Activated CD8-positive, alpha-beta memory T cell treated with anti-CD3 and anti-CD28 coated beads, Interleukin-2, amount 50 U/mL, for 48 hours (primary cell): ENCODE measurements around the gene C6orf132.

Source experiments
- DNase-seq: peaks from one replicate; pipeline ENCODE4 v3.0.0-alpha.2; 2020

The C6orf132 gene

GRCh38 chr6:42068872-42069522 lies 73.4 kb downstream of the C6orf132 start:
- no peak for DNase-seq

GRCh38 chr6:42068173-42068572 lies 74.2 kb downstream of the C6orf132 start:
- DNase-seq, result no peak

DNA sequence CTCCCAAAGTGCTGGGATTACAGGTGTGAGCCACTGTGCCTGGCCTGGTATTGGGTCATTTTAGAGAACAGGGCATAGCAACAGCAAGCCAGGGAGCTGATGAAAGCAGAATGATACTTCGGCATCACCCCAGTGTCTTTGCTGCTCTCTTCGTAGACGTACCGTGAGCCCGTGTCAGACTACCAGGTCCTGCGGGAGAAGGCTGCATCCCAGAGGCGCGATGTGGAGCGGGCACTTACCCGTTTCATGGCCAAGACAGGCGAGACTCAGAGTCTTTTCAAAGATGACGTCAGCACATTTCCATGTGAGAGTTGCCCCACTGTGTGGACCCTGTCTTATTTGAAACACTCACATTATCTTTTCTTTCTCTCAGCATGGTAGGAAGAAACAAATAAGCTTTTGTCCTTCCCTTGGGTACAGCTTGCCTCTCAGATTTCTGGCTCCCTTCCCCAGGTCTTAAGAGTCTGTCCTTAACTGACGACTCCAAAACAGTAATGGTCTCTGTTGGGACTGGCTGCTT lies 76.2 kb downstream of the C6orf132 start:
- DNase-seq, result no peak

GRCh38 chr6:42059743-42060142 lies 82.7 kb downstream of the C6orf132 start:
- DNase-seq, result no peak

GRCh38 chr6:42053601-42054000 lies 88.8 kb downstream of the C6orf132 start:
- no peak for DNase-seq

GRCh38 chr6:42051268-42051653 lies 91.2 kb downstream of the C6orf132 start:
- no peak for DNase-seq
